Cardiac septum (tissue), 1 donor: ENCODE measurements around the gene LONRF2. TPM values are rescaled to one million over a fixed set of nuclear protein-coding genes. Genes with fewer than 3 reads are reported as not detected.

ENCODE experiments used
- DNase-seq: peaks from one replicate; pipeline ENCODE4 v3.0.0-alpha.2; 2020; ENCODE audit warnings: low spot score
- intact Hi-C: fragments of 100-400 bp; cut with DNase I; formaldehyde crosslinking; loops from one replicate; pipeline ENCODE4 v1.14.0; 2022
- total RNA-seq: library from RNA; stranded (reverse); fragmentation: NEBNext Ultra II Directional; extraction: Animal tissue kit (Norgen Biotek cat#: 25700); gene quantifications from one replicate; pipeline ENCODE4 v1.2.1, GENCODE V29; 2021
- donor health status: DM: no; HTN: no; CAD: no.

Gene LONRF2
- total RNA-seq, 1 donor from 2014 or later = 24.5 TPM

- intact Hi-C loops = no loop called here
- no peak for DNase-seq
Measured at GRCh38 chr2:100303744-100304143, 18.6 kb downstream of the LONRF2 start.

DNA sequence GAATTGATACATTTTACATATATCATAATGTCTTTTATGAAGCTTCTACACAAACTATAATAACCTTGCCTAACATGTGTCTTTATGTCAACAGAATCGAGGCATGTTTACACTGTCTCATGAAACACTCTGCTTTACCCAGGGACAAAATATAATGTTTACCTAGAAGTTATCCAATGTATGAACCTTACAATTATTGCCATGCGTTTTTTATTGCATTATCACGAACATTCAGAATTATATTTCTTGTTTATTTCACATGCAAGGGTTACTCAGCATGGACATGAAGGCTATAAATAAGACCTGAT is 19.8 kb downstream of the LONRF2 start:
- intact Hi-C loops = no loop called here
- DNase-seq = no peak

- DNase-seq = no peak
- intact Hi-C loops = no loop called here
Measured at GRCh38 chr2:100301881-100302584, 20.3 kb downstream of the LONRF2 start.

DNA sequence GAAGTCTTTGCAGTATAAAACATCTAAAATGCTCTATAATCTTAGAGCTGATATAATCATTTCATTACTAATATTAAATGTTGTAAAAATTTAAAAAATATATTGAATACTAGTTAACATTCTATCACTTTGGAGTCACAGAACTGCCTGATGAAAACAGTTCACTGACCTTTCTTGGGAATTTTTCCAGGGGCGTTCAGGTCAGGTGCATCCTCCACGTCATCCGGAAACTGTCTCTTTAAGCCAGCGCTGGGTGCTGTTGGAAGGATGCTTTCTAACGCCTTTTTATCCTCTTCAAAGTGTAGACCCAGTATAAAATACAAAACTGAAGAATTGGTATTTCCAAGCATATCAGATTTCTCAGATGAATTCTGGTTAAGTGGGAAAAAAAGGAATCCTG is 22.8 kb downstream of the LONRF2 start:
- intact Hi-C loops = no loop called here
- no peak for DNase-seq

- intact Hi-C loops = no loop called here
- DNase-seq = no peak
Measured at GRCh38 chr2:100297511-100297910, 24.8 kb downstream of the LONRF2 start.

GRCh38 chr2:100294162-100294497 is 28.2 kb downstream of the LONRF2 start:
- intact Hi-C loops = no loop called here
- no peak for DNase-seq

GRCh38 chr2:100293341-100294161 is 28.8 kb downstream of the LONRF2 start:
- intact Hi-C loops = no loop called here
- no peak for DNase-seq

GRCh38 chr2:100292022-100292580 is 30.2 kb downstream of the LONRF2 start:
- DNase-seq = no peak
- intact Hi-C loops = no loop called here

DNA sequence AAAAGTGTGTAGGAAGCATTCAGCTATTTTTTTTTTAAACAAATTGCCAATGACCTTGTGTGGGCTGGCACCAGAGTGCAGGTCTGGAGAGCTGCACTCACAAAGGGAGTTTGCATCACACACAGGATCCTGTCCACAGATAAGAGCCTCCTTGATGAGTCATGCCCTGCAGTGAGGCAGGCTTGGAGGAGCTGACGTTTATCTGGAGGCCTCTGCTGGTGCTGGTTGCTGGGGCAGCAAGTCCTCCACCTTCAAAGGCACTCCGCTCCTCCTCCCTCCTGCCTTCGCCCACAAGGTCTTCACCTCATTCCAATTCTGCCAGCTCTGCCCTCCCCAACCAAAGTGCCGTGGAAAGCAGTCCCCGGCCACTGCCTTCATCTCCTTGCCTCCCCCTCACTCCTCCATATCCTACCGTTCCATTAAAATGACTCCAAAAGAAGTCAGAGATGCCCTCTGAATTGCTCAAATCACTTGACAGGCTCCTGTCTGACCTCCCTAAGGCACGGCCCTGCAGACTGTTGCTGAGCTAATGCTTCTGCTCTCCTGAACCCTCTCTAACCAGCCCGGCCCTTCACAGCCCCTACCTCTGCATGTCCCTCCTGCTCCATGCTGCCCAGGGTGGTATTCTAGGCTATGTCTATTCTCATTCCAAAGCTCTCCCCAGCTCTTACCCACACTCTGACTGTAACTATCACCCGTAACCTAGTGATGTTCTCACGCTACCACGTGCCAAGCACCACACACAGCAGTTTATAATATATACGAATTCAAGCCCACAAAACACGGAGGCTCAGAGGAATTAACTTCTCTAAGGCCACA is 30.9 kb downstream of the LONRF2 start:
- no peak for DNase-seq
- intact Hi-C loops = no loop called here

DNA sequence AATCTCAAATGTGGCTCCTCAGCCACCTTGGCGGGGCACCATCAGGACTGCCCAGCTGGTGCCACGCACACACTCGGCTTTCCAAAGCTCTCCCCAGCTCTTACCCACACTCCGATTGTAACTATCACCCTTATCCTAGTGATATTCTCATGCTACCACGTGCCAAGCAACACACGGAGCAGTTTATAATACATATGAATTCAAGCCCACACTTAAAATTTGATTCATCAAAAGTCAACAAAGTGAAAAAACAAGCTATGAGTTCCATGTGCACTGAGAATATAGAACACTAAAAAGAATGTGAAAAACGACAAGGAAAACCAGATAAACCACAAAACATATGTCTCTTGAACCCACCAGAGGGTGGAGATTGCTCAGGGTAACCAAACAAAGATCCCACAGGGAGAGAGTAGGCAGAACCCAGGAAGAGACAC is 31.6 kb downstream of the LONRF2 start:
- no peak for DNase-seq
- intact Hi-C loops = no loop called here

- intact Hi-C loops = no loop called here
- no peak for DNase-seq
Measured at GRCh38 chr2:100289020-100289419, 33.3 kb downstream of the LONRF2 start.

GRCh38 chr2:100286318-100286717 is 36.0 kb downstream of the LONRF2 start:
- no peak for DNase-seq

DNA sequence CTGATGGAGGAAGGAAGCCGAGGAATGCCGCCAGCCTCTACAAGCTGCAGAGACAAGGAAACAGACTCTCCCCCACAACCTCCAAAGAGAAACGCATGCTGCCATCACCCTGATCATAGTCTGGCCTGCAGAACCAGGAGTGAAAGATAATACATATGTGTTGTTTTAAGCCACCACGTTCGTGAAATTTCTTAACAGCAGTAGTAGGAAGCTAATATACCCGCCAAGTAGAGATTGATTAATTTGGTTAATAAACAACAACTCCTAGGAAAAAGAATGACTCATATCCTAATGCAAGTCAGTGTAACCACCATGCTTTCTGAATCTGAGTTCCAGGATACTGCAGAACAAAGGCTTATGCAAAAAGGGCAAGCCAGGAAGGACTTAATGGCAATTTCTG is 36.6 kb downstream of the LONRF2 start:
- no peak for DNase-seq

More at GRCh38 chr2:100286318-100286717, 36.0 kb downstream of the LONRF2 start:
- intact Hi-C loops = no loop called here

DNA sequence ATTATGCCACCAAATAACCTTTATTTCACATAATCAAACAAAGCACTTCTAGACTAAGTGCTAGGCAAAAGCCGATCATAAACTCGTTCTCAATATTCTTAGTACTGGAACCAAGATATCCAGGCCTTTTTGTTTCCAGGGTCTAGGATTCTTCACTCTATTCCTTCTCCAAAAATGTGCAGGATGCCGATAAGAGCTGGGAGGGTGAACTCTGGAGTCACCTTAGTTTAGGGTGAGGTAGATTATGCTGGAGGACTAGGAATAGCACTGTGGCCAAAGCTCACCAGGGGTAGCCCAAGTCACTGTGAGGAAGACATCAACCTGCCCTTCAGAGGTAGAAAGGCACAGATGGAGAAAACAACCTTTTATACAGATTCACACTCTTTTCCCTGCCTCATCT is 37.3 kb downstream of the LONRF2 start:
- DNase-seq = no peak
- intact Hi-C loops = no loop called here

More for the DNA sequence above, 36.6 kb downstream of the LONRF2 start:
- intact Hi-C loops = no loop called here

DNA sequence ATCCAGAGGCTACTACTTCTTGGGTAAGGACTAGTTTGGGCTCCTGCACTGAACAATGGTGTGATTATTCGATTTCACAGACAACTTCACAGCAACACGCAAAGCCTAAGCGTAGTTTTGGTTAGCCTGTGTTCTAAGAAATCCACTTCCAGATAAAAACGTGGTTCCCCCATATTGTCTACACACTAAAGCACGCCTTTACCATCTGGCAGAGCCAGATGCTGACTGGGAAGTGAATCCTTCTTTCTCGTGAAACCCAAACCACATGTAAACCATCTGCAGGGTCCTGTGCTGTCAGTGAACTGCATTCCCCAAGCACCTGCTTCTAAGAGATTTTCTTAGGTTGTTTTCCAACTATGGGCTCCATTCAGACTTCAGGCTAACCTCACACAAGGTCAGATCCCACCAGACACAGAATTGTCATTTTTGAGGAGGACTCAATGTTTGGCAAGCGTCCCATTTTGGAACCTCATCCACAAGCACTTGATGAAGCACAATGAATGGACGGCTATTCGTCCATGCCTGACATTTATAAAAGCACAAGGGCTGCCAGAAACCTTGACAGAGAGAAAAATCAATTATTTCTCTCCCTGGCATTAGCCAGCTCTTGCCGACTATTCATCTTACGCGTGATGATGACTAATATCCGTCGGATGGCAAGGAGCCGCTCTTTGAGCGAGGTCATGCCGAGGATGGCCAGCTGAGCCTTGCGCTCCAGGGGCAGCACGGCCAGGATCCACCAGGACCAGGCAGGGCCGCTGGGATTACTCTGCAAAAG is 38.4 kb downstream of the LONRF2 start:
- no peak for DNase-seq
- intact Hi-C loops = no loop called here

DNA sequence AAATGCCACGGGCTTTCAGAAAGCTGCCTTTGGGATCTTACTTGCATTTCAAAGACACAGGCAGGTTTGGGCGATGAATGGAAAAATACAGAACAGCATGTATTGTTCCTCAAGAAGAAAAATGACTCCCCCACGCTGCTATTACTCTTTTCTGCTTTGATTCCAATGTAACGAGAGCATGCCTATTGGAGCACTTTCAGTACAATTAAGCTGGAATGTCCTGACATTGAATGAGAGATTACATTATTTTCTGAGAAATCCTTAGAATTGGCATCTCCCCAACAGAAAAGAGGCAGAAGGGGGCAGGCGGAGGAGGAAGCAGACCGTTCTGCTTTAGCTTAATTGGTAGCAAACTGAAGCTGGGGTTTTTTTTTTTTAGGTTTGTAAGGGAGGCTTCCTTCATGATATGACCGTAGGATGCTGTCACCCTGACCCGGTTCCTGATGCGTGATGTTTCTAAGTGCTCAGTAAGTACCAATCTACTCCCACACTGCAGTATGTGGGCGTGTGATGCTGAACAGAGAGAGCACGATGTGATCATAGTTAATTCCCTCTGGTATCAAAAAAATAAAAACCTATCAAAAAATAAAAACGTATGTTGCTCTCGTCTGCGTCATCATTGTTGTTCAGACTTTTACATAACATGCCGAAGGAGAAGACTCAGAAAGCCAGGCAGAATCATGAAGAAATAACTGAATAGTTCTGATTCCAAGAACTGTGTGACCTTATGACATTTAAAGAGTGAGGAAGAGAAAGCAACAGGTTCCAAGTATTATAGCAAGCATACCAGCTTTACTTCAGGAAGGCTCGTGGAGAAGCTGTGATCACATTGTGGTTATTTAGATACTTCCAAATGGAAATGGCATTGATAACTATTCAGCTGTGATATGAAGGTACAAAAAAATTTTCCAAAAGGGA is 40.5 kb downstream of the LONRF2 start:
- intact Hi-C loops = no loop called here
- no peak for DNase-seq

DNA sequence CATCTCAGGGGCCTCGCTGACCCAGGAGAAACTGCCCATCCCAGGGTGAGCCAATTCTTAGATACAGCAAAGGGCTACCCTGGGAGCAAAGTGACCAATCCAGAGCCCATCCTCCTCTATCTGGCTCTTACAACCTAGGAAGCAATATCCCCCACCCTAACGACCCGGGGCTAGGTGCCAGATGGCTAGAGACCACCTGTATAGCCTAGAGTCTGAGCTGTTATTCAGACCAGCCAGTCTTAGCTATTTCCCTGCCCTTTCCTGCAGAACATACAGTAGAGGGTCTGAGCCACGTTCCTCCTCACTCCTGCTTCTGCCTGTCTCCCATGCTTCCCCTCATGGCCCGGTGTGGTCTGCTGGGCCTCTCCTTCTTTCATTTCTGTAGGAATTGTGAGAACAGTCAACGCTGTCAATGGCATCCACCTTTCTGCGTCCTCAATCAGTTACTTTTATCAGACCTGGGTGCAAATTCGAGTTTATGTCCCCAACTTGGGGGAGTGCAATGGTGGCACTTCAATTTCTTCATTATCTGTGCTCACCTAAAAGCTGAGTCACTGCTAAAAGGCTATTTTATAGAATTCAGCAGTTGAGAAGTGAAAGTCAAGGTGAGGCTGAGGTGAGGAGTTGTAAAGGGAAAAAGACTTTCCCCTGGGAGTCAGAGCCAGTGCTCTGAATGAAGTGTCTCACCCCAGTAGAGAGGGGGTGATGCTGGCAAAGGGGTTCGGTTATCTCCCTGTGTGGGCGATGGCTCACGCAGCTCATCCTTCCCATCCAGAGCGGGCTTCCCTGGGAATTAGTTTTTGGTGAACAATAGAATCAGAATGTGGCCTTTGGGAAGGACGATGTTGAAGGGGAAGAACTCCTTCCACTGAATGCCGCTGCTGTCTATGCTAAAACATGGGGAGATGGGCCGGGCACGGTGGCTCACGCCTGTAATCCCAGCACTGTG is 42.4 kb downstream of the LONRF2 start:
- no peak for DNase-seq
- intact Hi-C loops = no loop called here
